Activated effector memory CD4-positive, alpha-beta T cell treated with Interleukin-2 at 50 U/mL for 16 hours (primary cell): ENCODE measurements around the gene CSTF1.

Source experiments
- DNase-seq: peaks from one replicate; pipeline ENCODE4 v3.0.0-alpha.2; 2020

Gene CSTF1

GRCh38 chr20:56430957-56431356 lies 38.5 kb downstream of the CSTF1 start:
- no peak for DNase-seq

DNA sequence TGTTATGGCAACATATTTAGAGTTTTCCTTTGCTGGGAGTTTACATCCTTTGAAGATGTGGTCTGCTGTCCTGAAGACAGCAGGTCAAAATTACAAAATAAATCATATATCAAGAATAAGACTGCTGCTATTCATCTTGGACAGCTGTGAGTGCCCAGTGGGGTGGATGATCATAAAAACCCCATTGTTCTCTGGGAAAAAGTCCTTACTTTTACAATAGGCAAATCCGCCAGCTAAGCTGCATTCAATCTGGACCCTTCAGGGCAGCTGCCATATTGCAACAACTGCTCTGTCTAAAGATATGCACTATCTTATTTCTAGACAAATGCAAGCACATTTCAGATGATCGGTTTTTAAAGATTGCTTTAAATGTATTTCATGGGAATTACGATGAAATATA lies 39.0 kb downstream of the CSTF1 start:
- DNase-seq, result no peak

DNA sequence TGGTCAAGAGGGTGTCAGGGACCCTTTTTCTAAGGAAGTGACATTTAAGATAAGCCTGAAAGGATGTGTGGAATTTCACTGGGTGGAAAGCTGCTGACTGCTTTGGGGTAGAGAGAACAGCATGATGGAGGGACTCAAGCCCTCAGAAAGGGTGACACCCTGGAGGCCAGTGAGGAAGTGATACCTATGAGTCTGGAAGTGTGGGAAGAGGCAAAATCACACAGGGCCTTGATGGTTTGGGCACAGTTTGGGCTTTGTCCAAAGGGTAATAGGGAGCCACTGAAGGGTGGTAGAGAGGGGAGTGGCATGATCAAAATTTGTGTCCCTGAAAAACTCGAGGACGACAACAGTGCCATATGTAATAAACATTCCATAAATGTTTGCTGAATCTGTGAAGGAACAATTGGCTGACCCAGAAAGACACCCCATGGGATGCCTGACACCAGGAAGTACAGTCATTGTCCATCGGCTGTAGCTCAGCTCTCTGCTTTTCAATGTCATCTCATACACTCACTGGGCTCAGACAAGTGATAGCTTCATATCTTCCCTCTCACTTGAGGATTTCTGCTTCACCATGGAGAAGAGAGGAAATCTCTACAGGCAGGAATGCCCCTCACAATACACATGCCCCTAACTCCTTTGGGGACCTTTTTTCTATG lies 40.9 kb downstream of the CSTF1 start:
- no peak for DNase-seq

- DNase-seq, result no peak
Observed at GRCh38 chr20:56433880-56434255, 41.4 kb downstream of the CSTF1 start.

DNA sequence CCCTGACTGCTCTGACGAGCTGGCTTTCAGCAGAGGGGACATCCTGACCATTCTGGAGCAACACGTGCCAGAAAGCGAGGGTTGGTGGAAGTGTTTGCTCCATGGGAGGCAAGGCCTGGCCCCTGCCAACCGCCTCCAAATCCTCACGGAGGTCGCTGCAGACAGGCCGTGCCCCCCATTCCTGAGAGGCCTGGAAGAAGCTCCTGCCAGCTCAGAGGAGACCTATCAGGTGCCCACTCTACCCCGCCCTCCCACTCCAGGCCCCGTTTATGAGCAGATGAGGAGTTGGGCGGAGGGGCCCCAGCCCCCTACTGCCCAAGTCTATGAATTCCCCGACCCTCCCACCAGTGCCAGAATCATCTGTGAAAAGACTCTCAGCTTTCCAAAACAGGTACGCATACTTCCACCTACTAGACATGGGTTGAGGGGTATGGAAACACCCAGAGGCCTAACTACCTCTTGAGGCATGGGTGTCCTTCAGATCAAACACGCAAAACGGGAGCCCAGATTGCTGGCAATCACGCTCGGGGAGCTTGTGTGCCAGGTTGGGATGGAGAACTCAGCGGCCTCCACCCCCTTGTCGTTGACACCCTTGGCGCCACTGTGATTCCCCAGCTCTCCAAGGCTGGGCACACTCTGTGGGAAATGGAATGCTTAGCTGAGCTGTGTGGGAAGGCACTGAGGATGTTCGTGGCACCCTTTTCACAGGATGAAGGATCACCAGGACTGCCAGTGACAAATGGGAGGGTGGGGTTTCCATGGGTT lies 44.9 kb downstream of the CSTF1 start:
- no peak for DNase-seq

DNA sequence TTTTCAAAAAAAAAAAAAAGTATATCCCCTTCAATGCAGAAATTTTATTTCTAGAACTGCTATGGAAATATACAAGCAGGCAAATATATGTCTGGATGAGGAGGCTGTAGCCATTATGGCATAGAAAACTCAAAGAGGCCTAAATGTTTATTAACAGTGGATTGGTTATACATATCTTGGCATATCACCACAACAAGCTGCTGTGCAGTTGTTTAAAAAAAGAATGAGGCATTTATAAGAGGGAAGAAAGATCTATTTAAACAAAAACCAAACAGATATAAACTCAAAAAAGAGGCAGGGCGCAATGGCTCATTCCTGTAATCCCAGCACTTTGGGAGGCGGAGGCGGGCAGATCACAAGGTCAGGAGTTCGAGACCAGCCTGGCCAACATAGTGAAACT lies 45.8 kb downstream of the CSTF1 start:
- no peak for DNase-seq

- DNase-seq, result no peak
Observed at GRCh38 chr20:56439771-56440291, 47.4 kb downstream of the CSTF1 start.

DNA sequence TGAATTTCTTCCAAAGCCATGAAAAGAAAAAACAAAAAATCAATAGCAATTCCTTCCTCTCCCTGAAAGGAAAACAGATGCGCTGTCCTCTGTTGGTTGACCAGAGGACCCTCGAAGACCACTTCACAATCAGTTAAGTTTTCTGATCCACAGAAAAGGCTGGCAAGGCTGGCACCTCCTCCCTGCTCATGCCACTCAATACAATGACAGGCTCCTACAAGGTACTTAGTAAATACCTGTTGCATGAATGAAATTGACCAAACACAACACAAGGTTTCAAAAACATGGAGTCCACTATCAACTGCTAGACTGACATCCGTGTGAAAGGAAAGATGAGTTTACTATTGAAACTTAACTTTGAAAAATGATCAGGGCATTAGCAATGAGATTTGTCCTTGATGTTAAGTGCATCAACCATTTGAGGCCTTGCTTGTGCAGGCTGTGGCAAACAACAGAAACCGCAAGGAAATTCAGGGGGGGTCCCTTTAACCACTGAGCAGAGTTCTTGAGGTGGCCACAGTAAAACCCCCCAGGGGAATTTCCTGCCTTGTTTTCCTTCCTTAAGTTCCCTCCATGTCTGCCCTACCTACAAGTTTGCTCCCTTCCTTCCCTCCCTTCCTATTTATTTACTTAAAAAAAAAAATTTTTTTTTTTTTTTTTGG lies 48.0 kb downstream of the CSTF1 start:
- peak; percentile 32 for DNase-seq

GRCh38 chr20:56442389-56443365 lies 50.2 kb downstream of the CSTF1 start:
- no peak for DNase-seq

DNA sequence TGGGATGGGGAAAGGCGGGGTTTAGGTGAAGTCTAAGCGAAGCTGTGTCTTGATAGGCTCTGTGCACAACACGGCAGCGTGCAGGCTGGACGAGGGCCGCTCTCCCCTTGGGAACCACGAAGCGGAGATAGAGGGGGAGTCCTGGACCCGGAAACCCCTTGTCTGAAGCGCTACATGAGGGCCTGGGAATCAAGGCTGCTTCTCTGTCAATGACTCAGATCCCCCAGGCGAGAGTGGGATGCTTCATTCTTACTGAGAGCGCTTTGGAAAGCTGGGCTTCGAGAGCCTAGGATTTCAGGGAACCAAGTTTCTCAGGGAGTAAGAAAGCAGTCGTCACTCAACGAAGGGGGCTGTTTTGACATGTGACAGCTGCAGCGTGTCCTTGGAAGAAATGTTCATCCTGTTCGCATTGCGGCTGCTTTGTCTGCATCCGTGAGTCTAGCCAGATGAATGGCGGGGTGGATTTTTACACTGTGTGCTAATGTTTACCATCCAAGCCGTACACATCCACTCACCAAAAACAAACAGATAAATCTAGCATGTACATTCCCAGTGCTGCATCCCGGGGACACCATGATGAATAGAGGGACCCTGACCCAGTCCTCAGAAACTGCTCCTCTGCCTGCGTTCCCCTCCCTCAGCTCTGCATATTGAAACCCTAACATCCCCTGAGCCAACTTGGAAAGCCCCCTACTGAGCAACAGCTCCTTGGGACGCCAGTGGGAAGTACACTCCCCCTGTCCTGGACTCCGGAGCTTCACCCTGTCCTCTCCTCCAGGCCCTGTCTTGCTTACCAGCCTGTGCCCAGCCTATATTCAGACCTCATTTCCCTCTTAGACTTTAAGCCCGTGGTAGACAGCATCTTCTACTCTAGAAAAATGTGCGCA lies 51.5 kb downstream of the CSTF1 start:
- DNase-seq, result no peak

DNA sequence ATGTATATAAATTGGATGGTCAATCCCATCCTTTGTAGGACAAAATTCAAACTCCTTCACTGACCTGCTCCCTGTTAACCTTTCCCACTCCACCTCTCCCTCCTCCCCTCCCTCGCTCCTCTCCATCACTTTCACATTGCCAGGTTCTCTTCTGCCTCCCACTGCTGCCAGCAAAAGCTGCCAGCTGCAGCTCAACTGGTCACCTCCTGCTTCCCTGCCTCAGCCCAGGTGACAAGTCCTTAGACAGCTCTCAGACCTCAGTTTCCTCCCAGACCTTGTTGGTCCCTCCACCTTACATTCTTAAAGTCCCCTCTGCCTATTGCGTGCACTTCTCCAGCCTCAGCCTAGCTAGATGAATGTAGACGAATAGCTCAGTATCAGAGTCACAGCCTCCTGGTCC lies 52.7 kb downstream of the CSTF1 start:
- DNase-seq, result no peak

GRCh38 chr20:56445540-56445939 lies 53.1 kb downstream of the CSTF1 start:
- no peak for DNase-seq

DNA sequence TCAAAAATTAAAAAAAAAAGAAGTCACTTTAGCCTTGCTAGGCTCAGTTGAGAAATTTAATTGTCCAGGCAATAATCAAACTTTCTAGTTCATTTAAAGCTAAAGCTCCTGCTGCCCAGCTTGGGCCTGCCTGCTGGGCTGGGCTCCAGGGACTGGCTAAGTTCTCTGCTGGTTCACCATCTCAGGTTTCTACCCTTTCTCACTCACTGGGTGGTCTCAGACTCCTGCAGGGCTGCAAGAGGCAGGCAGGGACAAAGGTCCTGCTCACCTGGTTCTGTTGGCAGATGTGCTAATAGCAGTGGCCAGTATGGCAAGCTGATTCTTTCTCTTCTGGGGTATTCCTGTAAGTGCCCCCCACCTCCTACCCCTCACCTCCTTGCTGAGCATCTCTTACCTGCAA lies 54.8 kb downstream of the CSTF1 start:
- no peak for DNase-seq

GRCh38 chr20:56449459-56449858 lies 57.0 kb downstream of the CSTF1 start:
- DNase-seq, result no peak

DNA sequence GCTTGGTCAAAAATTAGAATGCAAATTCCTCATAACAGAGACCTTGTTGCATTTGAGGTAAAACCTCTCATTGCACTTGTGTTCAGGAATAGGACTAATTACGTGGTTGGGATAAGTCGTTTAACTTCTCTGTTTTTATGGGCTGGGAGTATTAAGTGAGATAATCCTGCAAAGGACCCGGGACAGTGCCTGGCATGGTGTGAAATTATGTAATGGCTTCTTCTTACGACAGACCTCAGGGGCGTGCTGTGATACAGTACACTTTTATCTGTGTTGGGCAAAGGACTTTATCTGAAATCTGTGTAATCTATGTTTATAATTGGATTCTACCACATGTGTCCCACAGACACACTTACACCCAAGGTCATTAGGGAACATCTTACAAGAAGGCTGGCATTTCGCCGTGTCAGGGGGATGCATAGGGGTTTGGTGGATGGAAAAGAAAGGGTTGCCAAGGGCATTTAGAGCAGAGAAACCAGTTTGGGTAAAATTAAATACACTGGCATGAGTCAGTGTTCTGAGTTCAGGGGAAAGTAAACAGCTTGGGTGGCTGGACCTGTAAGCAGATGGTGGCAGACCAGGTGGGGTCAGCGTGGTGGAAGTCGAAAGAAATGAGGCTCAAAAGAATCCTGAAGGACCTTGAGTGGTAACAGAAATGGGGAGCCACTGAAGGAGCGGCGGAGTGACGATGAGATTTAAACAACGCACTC lies 58.8 kb downstream of the CSTF1 start:
- DNase-seq, result no peak

GRCh38 chr20:56453352-56453751 lies 60.9 kb downstream of the CSTF1 start:
- no peak for DNase-seq

DNA sequence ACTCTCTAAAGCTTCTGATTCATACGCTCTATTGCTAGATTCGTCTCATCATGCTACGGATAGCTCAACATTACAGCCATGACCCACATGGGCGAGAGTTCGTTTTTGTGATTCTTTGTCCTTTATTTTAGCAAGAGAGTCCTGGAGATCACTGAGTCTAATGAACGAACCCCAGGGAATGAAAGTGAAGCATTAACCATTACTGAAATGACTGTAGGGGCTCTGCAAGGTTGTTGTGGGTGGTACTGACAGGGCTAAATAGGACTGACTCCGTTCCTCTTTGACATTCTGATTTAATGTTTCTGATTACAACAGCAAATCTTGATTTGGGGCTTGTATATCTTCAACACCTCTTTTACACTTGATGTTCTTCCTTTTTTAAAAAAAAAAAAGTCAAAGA lies 62.3 kb downstream of the CSTF1 start:
- no peak for DNase-seq
